Measurements from ENCODE around the gene EIF2S1.
"Not testable (repeated sequence)": the region's sequence is repeated elsewhere in the genome, so short reads cannot be mapped to it uniquely, and the experiment has no call there.

EIF2S1 gene

DNA sequence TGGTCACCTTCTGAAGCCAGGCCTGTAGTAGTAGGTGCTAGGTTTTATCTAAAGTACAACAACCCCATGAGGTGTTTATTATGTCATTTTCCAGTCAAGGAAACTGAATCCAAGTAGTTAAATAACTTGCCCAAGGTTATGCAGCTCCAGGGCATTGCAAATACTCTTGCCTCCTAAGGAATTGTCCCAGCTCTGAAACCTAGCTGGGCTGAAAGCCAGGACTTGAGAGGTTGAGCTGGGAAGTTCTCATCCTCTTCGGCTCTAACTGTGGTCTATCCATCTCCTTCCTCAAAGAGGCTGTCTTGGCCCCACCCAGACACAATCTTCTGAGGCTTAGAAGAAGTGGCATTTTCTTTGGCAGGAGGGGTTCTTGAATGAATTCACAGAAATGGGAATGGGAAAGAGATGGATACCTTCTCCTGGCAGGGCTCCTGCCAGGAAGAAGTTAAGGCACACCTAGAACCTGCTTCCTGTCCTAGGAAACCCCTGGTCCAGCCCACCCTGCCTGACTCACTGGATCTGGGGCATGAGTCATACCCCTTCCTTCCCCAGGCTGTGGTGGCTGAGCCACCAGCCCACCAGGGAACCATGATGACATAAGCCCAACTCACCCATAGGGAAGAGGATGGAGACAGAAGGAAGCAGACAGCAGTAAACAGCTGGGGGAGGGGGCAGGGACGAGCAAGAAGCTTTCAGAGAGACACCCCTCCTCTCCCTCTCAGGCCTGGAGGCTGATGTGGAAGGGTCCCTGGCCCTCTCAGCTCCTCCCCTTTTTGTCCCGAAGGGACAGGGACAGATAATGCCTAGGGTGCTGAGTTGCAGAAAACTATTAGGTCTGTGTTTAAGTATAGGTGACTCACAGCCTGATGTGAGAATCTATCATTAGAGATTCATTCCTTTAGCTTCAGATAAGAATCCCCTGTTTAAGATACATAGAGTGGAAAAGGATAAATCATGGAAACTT is 54.0 kb downstream of the EIF2S1 start:
- FAIRE-seq = no peak

DNA sequence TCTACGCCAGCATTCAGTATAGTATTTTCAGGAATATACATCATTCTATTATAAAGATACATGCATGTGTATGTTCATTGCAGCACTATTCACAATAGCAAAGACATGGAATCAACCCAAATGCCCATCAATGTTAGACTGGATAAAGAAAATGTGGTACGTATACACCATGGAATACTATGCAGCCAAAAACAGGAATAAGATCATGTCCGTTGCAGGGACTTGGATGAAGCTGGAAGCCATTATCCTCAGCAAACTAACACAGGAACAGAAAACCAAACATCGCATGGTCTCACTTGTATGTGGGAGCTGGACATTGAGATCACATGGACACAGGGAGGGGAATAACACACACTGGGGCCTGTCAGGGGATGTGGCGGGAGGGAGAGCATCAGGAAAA is 55.5 kb downstream of the EIF2S1 start:
- FAIRE-seq = not testable (repeated sequence)

DNA sequence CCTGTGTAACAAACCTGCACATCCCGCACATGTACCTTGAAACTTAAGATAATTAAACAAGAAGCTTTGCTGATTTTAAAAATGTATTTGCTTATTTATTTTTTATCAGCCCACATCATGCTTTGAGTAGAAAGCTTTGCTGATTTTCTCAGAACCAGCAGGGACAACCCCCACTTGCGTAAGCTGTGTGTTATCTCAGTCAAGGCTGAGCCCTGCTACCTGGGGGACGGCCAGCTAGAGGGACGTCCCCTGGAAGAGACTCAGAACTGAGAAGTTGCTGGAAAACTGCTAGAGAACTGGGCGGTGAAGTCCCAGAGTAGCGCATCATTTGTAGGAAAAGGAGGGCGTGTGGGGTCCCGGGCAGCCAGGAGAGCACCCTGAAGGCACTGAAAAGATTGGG is 56.0 kb downstream of the EIF2S1 start:
- no peak for FAIRE-seq

GRCh38 chr14:67416810-67417209 is 56.7 kb downstream of the EIF2S1 start:
- FAIRE-seq = no peak

DNA sequence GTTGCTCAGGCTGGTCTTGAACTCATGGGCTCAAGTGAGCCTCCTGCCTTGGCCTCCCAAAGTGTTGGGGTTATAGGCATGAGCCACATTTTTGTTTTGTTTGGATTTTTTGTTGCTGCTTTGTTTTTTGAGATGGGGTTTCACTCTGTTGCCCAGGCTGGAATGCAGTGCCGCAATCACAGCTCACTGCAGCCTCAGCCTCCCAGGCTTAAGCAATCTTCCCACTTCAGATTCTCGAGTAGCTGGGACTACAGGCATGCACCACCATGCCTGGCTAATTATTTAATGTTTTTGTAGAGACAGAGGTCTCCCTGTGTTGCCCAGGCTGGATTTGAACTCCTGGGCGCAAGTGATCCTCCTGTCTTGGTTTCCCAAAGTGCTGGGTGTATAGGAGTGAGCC is 57.5 kb downstream of the EIF2S1 start:
- no peak for FAIRE-seq

- FAIRE-seq = no peak
Measured at GRCh38 chr14:67418401-67419191, 58.5 kb downstream of the EIF2S1 start.

DNA sequence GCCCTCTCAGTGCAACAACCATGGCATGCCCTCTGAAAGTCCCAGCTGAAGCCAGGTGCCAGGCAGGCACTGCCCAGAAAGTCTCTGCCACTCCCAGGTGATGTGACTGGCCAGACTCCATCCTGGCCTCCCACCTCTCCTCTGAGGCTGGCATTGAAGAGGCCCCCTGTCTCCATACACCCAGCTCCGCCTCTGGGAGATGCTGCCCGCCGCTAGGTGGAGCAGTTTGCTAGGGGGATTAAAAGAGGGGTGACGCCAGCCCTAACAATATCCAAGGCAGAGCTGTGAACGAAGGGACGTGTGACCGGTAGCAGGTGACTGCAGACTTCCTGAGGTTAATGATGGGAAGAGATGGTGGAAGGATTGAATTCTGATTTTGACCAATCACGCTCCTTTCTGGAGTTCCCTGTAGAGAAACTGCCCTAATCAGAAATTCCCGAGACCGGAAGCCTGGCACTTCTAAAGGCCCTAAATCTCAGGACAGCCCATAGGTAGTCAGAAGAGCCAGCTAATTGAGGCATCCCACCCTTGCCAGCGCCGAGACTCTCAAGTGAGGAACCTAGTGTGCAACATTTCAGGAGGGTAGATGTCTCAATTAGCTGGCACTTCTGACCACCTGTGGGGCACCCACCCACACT is 60.1 kb downstream of the EIF2S1 start:
- FAIRE-seq = no peak

DNA sequence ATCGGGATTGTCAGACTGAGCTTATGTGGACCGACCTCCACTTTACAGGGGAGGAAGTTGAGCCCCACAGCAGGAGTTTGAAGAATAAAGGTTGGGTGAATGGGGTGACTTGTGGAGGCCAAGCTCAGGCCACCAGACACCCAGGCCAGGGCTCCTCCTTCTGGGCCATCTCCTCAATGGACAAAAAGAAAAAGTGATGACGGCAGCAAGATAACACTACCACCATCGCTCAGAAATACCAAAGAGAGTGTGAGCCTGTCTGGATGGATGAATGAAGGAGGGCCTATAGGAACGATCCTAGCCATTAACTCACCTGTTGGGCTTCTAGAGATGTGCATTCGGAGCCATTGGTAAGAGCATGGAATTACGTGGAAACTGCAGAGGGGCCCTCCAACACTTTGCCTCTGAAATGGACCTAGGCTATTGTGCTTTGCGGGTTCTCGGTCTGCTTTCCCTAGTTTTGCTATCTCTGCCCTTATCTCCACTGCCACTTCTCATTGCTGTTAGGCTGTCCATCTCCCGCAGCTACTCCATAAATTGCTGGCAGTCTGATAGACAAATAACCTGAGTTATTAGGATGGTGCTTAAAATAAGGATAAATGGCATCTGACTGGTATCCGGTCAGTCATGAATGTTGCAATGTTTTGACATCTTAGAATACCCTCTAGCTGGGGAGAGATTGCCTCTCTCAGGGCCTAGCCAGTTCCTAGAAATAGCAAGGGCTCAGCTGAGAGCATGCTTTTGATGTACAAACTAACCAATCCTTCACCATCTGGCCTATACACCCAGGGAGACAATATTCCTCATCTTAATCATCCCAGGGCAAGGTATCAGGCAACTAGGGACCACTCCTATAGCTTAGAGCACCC is 61.5 kb downstream of the EIF2S1 start:
- no peak for FAIRE-seq

DNA sequence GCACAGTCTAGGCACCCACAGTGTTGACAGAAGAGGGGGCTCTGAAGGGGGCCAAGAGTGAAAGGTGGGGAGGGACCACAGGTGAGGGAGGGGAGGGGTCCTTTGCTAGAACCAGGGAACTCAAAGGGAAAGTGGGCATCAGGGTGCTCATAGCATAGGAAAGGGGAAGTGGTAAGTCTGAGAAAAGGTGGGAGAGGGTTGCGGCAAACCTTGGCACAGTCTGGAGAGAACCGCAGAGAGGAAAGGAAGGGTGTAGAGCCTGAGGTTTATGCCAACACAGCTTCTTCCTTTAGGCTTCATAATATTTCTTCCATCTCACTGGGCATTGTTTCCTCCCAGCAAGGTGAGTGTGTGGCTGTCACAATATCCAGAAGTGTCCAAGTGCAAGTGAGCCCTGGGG is 63.3 kb downstream of the EIF2S1 start:
- no peak for FAIRE-seq

GRCh38 chr14:67424539-67424938 is 64.4 kb downstream of the EIF2S1 start:
- no peak for FAIRE-seq

DNA sequence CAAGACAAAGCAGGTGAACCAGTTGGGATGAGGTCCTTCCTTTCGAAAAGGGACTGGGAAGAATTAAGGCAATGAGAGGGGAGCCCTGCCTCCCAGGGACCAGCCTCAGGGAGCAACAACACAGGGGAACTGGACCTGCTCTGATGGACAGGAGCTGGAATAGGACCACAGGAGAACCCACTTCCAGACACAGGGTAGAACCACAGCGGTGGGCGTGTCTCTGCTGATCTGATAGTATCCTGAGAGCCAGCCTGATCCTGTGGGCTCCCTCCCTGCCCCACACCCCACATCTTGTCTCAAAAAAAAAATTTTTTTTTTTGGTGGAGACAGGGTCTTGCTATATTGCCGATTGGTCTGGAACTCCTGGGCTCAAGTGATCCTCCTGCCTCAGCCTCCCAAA is 65.5 kb downstream of the EIF2S1 start:
- FAIRE-seq = no peak

DNA sequence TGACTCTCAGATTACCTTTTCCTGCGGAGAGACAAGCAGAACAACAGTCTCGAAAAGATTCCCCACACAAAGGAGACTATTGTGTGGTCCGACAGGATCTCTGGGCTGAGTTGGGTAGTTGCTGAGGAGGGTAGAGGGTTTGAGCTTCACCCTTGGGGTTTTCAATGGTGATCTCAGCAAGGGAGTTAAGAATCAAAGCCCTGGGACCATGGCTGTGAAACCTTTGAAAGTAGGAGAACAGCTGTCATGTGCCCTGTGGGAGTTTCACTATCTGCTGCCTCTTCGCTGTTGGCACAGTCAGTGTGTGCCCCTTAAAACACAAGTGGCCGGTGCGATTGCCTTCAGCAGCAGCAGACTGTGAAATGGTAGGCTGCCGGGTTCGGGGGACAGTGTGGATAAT is 66.0 kb downstream of the EIF2S1 start:
- FAIRE-seq = no peak

GRCh38 chr14:67426983-67427606 is 67.0 kb downstream of the EIF2S1 start:
- FAIRE-seq = peak; percentile 25

DNA sequence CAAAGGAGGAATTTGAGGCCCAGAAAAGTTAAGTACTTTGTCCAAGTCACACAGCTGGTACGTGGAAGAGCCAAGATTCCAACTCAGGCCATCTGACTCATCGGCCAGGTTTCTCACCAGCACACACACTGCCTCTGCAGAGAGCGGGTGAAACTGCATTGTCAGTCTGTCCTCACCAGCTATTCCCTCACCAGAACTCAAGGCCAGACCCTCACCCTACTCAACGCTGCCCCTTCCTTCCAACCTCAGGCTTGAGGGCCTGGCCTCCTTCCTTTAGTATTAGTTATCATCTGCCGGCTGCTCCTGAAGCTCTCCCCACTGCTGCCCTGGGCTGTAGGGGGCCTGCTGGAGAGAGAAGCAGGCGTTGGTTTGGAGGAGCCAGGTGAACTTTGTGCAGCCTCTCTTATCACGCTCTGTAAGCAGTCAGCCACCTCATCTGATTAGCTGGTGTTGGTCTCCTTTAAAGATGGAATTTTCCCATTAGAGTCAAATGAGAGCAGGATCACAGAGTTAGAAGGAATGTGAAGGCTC is 68.4 kb downstream of the EIF2S1 start:
- FAIRE-seq = no peak

DNA sequence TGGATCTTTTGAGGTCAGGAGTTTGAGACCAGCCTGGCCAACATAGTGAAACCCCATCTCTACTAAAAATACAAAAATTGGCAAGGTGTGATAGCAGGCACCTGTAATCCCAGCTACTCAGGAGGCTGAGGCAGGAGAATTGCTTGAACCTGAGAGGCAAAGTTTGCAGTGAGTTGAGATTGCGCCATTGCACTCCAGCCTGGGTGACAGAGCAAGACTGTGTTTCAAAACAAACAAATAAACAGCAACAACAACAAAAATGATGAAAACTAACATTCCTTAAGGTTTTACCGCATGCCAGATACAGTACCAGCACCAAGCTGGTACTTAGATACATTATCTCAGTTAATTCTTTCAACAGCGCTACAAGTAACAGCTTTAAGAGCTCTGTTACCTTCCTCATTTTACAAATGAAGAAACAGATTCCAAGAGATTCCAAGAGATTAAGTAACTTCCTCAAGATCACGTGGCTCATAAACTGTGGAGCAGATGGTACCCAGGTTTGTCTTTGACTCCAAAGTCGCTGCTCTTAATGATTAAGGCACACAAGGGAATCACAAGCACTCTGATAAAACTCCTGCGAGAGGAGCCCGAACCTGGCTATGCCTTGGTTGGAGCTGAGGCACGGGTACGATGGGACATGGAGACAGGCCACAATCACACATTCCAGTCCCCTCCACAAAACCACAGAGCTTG is 69.5 kb downstream of the EIF2S1 start:
- no peak for FAIRE-seq

- no peak for FAIRE-seq
Measured at GRCh38 chr14:67432050-67432564, 72.0 kb downstream of the EIF2S1 start.

DNA sequence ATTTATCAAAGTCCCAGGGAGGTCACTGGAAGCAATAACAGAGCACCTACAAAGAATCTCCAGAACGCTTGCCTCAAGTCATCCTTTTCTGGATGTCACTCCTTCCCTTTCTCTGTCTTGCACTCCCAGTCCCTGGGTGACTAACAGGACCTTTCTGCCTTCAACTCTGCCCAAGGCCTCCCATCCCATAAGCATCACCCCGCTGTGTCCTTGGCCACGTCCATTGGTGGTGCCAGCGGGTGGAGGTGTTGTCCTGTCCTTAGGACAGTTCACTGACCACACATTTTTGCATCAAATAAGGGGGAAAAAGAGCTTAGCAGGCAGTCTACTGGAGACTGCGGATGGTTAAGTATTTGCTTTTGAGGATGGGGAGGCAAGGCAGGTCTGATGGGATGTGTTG is 75.5 kb downstream of the EIF2S1 start:
- FAIRE-seq = no peak

Measured in TTC549 (cell line).